Inferior parietal cortex (tissue), 1 donor: ENCODE results near the gene ZNF423.

Source experiments
- DNase-seq: peaks from one replicate; pipeline ENCODE4 v3.0.0-alpha.2; 2016; ENCODE audit errors: extremely low spot score

ZNF423 gene

DNA sequence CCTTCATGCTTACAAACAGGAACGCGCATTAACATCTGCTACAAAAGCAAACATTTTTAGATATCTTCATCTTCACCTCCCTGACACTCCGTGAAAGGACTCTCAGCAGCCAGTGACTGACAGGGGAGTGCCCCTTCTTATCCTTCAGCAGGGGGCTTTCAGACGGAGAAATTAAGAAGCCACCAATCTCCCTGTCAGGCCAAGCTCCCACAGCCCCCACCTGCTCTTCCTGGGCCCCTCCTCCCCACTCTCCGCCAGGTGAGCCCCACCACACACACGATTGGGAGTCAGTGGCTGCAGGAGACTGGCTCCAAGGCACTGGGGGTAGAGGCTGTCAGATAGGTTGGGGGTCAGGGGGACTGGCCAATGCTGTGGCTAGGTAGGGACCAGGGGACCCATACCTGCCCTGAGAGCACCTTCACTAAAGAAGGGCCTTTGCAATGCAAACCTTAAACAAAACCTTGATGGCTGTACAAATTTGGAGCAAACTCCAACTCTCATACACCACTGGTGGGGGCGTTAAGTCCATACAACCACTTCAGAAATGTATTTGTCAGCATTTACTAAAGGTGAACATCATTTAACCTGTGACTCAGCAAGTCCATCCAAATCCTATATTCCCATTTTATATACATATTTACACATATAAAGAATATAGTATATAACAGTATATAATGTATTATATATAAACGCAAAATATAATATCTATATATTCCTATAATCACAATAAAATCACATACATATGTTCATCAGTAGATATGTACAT is 232.2 kb downstream of the ZNF423 start:
- no peak for DNase-seq

DNA sequence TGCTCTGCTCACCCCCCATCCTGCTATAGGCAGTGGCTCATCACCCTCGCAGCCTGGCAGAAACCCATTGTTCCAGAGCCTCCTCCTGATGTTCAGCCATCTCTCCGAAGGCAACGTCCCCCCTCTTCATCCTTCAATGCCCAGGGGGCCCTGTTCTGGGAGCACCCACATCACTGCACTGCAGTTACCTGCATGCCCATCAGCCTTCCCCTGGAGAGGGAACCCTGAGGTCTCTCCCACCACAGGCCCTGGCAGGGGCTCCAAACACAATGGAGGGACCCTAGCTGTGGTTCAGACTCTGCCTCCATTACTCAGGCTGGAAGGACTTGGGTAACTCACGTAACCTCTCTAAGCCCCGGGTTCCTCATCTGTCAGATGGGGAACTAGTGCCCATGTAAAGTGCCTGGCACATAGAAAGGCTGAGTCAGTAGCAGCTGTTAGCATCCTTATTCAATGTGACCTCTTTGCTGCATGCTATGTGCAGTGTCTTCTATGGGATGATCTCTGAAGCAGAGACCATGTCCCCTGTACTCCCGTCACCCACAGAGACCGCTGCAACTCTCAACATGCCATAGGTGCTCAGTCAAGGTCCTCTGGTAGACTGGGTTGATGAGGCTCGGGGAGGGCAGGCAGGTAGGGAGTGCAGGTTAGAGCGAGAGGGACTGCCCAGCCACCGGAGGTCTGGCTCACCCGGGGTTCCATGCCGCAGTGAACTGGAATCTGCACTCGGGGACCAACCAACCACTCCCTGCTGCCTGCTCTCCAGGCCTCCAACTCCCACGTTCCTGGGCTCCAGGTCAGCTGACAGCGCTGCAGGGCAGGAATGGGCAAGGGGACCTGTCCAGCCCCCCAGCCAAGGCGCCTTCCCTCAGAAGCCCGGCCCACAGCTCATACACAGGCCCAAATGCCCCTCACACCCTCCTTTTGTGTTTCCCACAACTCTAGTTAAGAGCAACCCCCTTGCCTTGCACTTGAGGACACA is 233.2 kb downstream of the ZNF423 start:
- no peak for DNase-seq

DNA sequence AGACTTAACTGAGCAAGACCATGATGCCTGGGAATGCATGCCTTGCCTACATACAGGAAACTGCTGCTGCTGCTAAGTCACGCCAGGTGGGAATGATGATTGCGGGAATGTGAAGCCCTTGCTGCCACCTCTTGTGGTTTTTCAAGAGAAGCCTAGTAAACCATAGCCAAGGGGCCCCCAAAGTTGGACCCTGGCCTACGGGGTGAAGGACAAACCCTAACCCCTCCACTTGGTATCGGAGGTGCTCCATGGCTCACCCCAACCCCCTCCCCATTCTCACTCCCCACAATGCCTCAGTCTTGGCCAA is 233.9 kb downstream of the ZNF423 start:
- DNase-seq: no peak

- DNase-seq: no peak
Observed at GRCh38 chr16:49621241-49622083, 234.4 kb downstream of the ZNF423 start.

DNA sequence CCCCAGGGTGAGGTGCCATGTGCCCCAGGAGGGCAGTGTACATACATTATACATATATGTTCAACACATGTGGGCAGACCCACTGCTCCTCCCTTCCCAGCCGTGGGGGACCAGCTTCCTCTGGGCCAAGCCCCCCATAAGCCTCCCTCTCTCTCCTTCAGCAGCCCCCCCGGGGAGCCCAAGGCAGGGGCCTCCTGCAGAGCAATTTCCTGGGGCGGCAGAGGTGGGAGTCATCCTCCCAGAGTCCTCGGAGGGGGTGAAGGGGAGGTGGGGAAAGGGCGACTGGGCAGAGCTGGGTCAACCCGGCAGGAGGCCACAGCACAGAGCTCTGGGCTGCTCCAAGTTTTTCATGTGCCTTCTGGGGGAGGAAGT is 235.1 kb downstream of the ZNF423 start:
- DNase-seq: no peak

DNA sequence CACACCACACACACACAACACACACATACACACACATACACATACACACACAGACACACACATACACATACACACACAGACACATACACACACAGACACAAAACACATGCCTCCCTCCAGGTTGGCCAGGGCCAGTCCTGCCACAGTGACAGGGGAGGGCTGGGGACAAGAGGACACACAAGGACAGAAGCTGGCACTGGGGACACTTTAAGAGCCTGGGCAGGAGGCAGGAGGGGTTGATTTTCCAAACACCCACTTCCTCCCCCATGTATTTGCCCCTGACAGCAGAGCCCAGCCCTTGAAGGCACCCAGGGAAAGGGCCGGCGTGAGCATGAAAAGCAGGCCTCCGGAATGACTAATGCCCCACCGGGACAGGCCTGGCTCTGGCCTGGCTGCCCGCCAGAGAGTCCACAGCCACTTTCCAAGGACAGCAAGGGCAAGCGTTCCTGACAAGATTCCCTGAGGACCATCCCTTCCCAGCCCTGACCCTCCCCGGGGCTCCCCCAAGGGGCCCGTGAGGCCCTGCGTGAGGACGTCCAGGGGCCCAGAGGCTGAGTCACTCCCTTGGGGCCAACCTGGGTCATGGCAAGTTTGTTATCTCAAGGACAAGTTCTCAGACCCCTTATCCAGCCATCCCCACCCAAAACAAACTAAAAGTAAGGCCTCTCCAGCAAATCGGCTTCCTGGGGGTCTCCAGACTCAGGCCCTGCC is 235.6 kb downstream of the ZNF423 start:
- no peak for DNase-seq

GRCh38 chr16:49619811-49620157 is 236.1 kb downstream of the ZNF423 start:
- DNase-seq: no peak

GRCh38 chr16:49618955-49619354 is 237.0 kb downstream of the ZNF423 start:
- no peak for DNase-seq

DNA sequence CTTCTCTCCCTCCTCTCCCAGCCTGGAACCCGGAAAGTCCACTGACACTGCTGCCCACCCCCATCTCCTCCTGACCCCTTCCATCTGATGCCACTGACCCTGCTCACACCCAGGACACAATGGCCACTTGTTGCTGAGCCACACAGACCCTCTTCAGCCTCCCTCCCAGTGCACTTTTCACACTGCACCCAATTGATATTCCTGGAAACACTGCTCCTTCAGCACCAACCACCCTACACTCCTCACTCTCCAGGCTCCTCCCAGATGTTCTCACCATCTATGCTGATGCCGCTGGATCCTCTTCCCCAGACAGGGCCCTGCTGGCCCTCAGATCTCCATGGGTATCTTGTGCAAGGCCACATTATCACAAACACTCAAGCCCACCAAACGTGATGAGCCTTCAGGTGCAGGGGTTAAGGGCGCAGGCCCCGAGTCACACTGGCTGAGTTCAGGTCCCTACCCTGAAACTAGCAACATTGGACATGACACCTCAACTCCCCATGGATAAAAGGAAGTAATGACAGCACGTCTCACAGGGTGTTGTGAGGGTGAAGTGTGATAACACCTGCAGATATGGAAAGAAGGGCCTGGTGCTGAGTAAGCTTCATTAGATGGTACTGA is 238.1 kb downstream of the ZNF423 start:
- no peak for DNase-seq

DNA sequence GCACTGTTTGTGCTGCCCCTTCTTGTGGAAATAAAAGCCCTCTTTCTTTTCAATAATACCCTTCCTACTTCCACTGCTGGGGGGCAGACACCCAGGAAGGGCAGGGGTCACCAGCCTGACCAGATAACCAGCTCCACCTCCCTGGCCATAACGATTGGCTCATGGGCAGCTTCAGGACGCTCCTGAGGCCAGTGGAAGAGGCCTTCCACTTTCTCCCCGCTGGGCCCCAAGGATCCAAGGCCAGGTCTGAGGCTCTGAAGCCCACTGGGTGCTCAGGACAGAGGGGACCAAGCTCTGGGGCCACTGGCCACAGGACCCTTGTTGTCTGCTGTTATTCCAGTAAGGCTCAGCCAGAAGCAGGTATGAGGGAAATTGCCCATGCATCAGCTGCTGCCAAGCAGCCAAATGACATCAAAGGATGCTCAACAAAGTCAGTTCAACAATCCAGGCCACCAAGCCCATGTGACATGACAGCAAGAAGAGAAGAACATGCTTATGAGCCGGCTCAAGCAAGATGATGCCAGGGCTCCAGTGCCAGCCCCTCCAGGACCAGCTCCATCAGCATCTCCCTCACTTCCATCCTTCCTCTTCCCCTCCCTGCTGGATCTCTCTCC is 238.8 kb downstream of the ZNF423 start:
- no peak for DNase-seq

- no peak for DNase-seq
Observed at GRCh38 chr16:49615576-49615975, 240.3 kb downstream of the ZNF423 start.

GRCh38 chr16:49610983-49611382 is 244.9 kb downstream of the ZNF423 start:
- no peak for DNase-seq

DNA sequence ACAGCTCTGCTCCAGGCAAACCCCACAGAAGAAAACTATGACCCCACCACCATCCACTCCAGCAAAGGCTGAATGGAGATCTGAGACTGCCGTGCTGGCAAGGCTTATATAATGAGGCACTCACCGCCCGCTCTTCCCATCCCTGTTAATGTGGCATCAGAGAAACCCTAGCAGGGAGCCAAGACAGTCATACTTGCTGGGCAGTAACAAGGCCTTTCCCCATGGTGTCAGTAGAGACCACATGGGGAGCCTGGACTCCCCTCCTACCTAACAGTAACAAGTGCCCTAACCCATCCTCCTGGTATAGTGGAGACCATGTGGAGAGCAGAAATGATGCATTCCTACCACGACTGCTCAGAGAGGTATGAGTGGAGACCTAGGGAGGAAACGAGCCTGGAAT is 247.1 kb downstream of the ZNF423 start:
- DNase-seq: no peak

- no peak for DNase-seq
Observed at GRCh38 chr16:49608098-49608497, 247.8 kb downstream of the ZNF423 start.

- DNase-seq: no peak
Observed at GRCh38 chr16:49605536-49606254, 250.2 kb downstream of the ZNF423 start.

- DNase-seq: no peak
Observed at GRCh38 chr16:49604602-49605001, 251.3 kb downstream of the ZNF423 start.

DNA sequence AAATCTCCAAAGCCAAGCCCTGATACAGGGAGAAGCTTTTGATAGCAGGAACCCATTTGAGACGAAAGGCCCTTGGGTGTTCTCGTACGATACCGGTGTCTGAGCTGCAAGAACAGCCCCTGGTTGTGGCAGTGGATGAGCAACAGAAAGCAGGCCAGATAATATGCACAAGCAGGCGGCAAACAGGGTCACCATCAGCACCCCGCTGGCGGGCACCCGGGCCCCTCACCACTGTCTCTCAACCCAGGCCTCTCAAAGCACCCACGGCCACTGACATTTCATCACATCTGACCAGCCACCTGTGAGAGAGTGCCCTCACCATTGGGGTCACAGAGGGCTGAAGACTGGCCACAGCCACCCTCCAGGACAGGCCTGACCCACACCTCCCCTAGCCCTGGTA is 252.0 kb downstream of the ZNF423 start:
- DNase-seq: no peak

DNA sequence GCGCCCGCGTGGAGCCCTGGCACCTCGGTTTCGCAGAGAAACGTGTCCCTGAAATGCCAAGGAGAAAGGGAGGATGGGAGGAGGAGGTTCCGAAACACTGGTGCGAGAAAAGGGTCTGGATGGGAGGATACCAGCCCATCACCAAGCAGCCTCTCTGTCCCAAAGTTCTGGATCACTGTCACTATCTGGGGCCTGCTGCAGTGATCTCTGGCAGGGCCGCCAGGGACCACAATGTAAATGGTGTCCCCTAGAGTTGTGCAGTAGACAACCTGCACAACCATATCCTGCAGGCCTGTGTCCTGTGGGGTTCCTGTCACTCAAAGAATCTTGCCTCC is 253.0 kb downstream of the ZNF423 start:
- no peak for DNase-seq

DNA sequence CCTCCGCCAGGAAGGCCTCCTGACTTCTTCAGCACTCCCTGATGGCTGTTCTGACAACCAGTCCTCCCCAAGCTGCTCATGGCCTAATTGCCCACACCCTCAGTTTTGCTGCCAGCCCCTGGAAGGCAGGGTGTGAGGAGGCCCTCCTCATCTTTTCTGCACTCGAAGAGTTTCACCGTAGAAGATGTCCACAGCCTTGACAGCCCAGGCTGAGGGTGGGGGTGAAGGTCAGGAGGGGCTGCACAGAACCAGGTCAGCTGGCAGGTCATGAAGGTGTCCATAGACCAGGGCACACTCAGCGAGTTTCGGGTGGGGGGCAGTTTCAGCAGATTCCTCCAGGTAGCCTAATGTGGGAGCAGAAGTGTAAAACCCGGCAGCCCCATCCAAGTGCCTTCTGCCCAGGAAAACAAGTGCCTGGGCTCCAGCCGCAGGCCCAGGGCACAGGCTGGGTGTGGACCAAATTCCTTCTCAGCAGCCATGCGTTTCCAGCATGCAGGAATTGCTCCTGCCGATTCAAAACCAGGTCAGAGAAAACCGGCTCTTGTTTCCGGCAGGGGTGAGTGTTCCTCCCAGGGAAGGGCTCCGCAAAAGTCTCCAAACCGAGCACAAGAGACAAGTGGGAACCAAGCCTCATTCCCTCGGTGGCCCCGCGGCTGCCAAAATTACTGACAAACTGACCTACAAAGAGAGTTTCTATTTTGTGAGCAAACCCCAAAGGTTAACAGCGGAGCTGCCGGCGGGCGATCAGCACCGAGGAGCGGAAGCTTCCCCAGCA is 253.5 kb downstream of the ZNF423 start:
- DNase-seq: no peak
